ENCODE results near the gene STAB1.

Gene STAB1

DNA sequence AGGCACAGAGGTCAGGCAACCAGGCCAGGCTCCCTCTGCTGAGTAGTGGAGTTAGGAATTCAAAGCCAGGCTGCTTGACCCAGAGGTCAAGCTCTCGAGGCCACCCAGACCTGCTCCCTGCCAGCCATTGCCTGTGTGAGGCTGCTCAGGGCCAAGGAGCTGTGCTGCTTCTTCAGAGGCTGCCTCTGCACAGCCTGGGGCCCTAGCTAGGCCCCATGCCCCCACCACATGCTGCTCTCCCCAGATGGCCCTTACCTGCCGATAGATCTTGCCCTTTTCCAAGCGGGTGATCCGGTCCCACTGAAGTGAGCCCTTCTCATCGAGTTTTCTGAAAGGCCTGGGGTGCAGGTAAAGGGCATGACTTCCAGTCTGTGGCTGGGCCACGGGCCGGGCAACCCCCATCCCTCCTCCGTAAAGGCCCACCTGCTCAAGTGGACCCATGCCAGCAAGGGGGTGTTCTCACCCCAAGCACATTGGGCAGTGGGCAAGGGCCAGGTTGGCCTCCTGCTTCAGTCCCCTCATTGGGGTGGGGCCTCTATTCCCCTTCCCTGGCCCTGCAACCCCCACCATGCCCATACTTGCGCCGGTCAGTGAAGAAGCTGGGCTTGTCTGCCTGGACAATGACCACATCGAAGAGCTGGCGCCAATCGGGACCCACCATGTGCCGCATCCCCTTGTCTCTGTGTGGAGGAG lies 32.0 kb downstream of the STAB1 start:
- no peaks in the 10 kb centered on the region for H3K27me3 ChIP-seq (replicated peaks in 2 of 5; ENCODE audit: control insufficient read depth in 4 of 5, insufficient read depth in 5 of 5, low read length in 4 of 5)
- H3K4me1 ChIP-seq (ENCODE audit: control extremely low read depth in 1 of 4, control insufficient read depth in 4 of 4, insufficient read depth in 4 of 4, low read length in 3 of 4): peaks cover under 1 to 19% (median 10%) of the 10 kb centered on the region in 4 experiments
- peaks cover 10 to 80% (median 38%) of the 10 kb centered on the region in 4 experiments for H3K36me3 ChIP-seq (ENCODE audit: control insufficient read depth in 4 of 4, insufficient read depth in 4 of 4, low read length in 3 of 4)
- no peaks in the 10 kb centered on the region for H3K9me3 ChIP-seq (ENCODE audit: control extremely low read depth in 1 of 5, control insufficient read depth in 4 of 5, insufficient read depth in 2 of 5, low read depth in 1 of 5, low read length in 4 of 5)
- no peak overlapping the region for H3K4me3 ChIP-seq (ENCODE audit: control insufficient read depth in 1 of 7, extremely low read depth in 1 of 7, insufficient read depth in 4 of 7, low read depth in 2 of 7, low read length in 6 of 7)
- ChIA-PET CTCF (interaction anchor here (1.1 to 1.7 kb wide), 3 partner anchors 23 to 56 kb away, joined by 3 to 5 read pairs (median 3); no protein-coding TSS in a partner anchor), POLR2A (interaction anchor here (1.2 kb wide), 1 partner anchor 16 kb away, joined by 5 read pairs; no protein-coding TSS in a partner anchor)
- H3K27ac ChIP-seq (ENCODE audit: insufficient read depth in 1 of 2, low read depth in 1 of 2, low read length in 2 of 2, poor library complexity in 1 of 2, severe bottlenecking in 2 of 2): no peak overlapping the region
- WGBS (ENCODE audit: insufficient coverage): 100% methylated on average over 12 of the region's 14 CpGs
- DNase-seq: no peak

DNA sequence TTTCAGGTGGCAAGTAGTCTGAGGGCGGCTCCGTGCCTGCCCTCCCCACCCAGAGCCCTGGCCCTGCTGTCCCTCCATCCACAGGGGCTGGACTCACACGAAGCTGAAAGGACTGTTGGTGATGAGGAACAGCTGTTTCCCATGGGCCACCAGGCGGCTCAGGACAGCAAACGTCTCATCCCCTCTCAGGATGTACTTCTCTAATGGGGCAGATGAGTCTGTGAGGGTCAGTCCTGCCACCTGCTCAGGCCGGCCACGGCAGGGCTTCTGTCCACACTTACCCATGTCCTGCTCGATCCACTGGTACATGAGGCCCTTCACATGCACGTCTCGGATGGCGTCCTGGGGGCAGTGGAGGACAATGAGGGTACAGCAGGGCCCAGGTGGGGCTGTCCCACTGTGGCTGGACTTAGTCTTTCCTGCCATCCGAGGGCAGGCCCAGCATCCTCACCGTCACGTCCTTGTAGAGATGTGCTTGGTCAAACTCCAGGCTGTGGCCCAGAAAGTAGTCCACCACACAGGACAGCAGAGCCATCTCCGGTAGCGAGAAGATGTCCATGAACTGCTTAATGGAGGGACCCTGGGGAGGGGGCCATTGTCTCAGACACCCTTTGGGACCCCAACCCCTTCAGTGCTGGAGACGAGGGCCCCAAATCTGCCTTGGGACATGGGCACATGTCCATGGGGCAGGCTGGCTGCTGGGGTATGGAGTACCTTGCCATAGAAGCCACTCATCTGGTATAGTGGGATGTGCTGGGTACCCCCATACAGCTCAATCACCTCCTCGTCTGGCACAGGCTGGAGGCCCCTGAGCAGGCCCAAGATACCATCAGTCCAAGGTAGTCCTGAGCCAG lies 32.8 kb downstream of the STAB1 start:
- POLR2A ChIA-PET: interaction anchor here (1.1 to 1.2 kb wide), 2 partner anchors 17 to 29 kb away, joined by 3 to 5 read pairs; no protein-coding TSS in a partner anchor
- H3K27ac ChIP-seq (ENCODE audit: insufficient read depth in 1 of 2, low read depth in 1 of 2, low read length in 2 of 2, poor library complexity in 1 of 2, severe bottlenecking in 2 of 2): no peak overlapping the region
- H3K4me1 ChIP-seq (ENCODE audit: control extremely low read depth in 1 of 4, control insufficient read depth in 4 of 4, insufficient read depth in 4 of 4, low read length in 3 of 4): peaks cover 5 to 27% (median 18%) of the 10 kb centered on the region in 4 experiments
- CTCF ChIA-PET: interaction anchor here (1.1 to 1.7 kb wide), 3 partner anchors 24 to 57 kb away, joined by 3 to 5 read pairs (median 4); no protein-coding TSS in a partner anchor
- H3K4me3 ChIP-seq (ENCODE audit: control insufficient read depth in 1 of 7, extremely low read depth in 1 of 7, insufficient read depth in 4 of 7, low read depth in 2 of 7, low read length in 6 of 7): no peak overlapping the region
- DNase-seq: no peak
- H3K27me3 ChIP-seq (replicated peaks in 2 of 5; ENCODE audit: control insufficient read depth in 4 of 5, insufficient read depth in 5 of 5, low read length in 4 of 5): no peaks in the 10 kb centered on the region
- H3K36me3 ChIP-seq (ENCODE audit: control insufficient read depth in 4 of 4, insufficient read depth in 4 of 4, low read length in 3 of 4): peaks cover 10 to 72% (median 37%) of the 10 kb centered on the region in 4 experiments
- no peaks in the 10 kb centered on the region for H3K9me3 ChIP-seq (ENCODE audit: control extremely low read depth in 1 of 5, control insufficient read depth in 4 of 5, insufficient read depth in 2 of 5, low read depth in 1 of 5, low read length in 4 of 5)
- 99% methylated on average over 14 of the region's 18 CpGs for WGBS (ENCODE audit: insufficient coverage)

GRCh38 chr3:52528586-52529375 lies 33.6 kb downstream of the STAB1 start:
- no peaks in the 10 kb centered on the region for H3K9me3 ChIP-seq (ENCODE audit: control extremely low read depth in 1 of 5, control insufficient read depth in 4 of 5, insufficient read depth in 2 of 5, low read depth in 1 of 5, low read length in 4 of 5)
- H3K36me3 ChIP-seq (ENCODE audit: control insufficient read depth in 4 of 4, insufficient read depth in 4 of 4, low read length in 3 of 4): peaks cover 10 to 64% (median 35%) of the 10 kb centered on the region in 4 experiments
- CTCF ChIA-PET: interaction anchor here (1.1 to 1.2 kb wide), 2 partner anchors 29 to 39 kb away, joined by 3 to 4 read pairs; no protein-coding TSS in a partner anchor
- peaks cover 5 to 27% (median 23%) of the 10 kb centered on the region in 4 experiments for H3K4me1 ChIP-seq (ENCODE audit: control extremely low read depth in 1 of 4, control insufficient read depth in 4 of 4, insufficient read depth in 4 of 4, low read length in 3 of 4)
- POLR2A ChIA-PET: interaction anchor here (1.1 kb wide), 1 partner anchor 30 kb away, joined by 3 read pairs; no protein-coding TSS in a partner anchor
- no peak for DNase-seq
- no peak overlapping the region for H3K4me3 ChIP-seq (ENCODE audit: control insufficient read depth in 1 of 7, extremely low read depth in 1 of 7, insufficient read depth in 4 of 7, low read depth in 2 of 7, low read length in 6 of 7)
- no peaks in the 10 kb centered on the region for H3K27me3 ChIP-seq (replicated peaks in 2 of 5; ENCODE audit: control insufficient read depth in 4 of 5, insufficient read depth in 5 of 5, low read length in 4 of 5)
- no peak overlapping the region for H3K27ac ChIP-seq (ENCODE audit: insufficient read depth in 1 of 2, low read depth in 1 of 2, low read length in 2 of 2, poor library complexity in 1 of 2, severe bottlenecking in 2 of 2)
- 96% methylated on average over 25 of the region's 25 CpGs for WGBS (ENCODE audit: insufficient coverage)

- WGBS (ENCODE audit: insufficient coverage): 74% methylated on average over 10 of the region's 12 CpGs
- H3K27me3 ChIP-seq (replicated peaks in 2 of 5; ENCODE audit: control insufficient read depth in 4 of 5, insufficient read depth in 5 of 5, low read length in 4 of 5): no peaks in the 10 kb centered on the region
- H3K9me3 ChIP-seq (ENCODE audit: control extremely low read depth in 1 of 5, control insufficient read depth in 4 of 5, insufficient read depth in 2 of 5, low read depth in 1 of 5, low read length in 4 of 5): no peaks in the 10 kb centered on the region
- CTCF ChIA-PET: interaction anchor here (0.8 to 1.9 kb wide), 4 partner anchors 30 to 40 kb away, joined by 3 to 6 read pairs (median 4); partner anchors contain the start of gene STAB1
- POLR2A ChIA-PET: interaction anchor here (1.1 kb wide), 1 partner anchor 31 kb away, joined by 3 read pairs; no protein-coding TSS in a partner anchor
- H3K27ac ChIP-seq (ENCODE audit: insufficient read depth in 1 of 2, low read depth in 1 of 2, low read length in 2 of 2, poor library complexity in 1 of 2, severe bottlenecking in 2 of 2): no peak overlapping the region
- H3K4me1 ChIP-seq (ENCODE audit: control extremely low read depth in 1 of 4, control insufficient read depth in 4 of 4, insufficient read depth in 4 of 4, low read length in 3 of 4): peaks cover 5 to 35% (median 30%) of the 10 kb centered on the region in 4 experiments
- DNase-seq: no peak
- peaks cover 5 to 55% (median 29%) of the 10 kb centered on the region in 4 experiments for H3K36me3 ChIP-seq (ENCODE audit: control insufficient read depth in 4 of 4, insufficient read depth in 4 of 4, low read length in 3 of 4)
- no peak overlapping the region for H3K4me3 ChIP-seq (ENCODE audit: control insufficient read depth in 1 of 7, extremely low read depth in 1 of 7, insufficient read depth in 4 of 7, low read depth in 2 of 7, low read length in 6 of 7)
Observed at GRCh38 chr3:52529376-52530333, 34.5 kb downstream of the STAB1 start.

DNA sequence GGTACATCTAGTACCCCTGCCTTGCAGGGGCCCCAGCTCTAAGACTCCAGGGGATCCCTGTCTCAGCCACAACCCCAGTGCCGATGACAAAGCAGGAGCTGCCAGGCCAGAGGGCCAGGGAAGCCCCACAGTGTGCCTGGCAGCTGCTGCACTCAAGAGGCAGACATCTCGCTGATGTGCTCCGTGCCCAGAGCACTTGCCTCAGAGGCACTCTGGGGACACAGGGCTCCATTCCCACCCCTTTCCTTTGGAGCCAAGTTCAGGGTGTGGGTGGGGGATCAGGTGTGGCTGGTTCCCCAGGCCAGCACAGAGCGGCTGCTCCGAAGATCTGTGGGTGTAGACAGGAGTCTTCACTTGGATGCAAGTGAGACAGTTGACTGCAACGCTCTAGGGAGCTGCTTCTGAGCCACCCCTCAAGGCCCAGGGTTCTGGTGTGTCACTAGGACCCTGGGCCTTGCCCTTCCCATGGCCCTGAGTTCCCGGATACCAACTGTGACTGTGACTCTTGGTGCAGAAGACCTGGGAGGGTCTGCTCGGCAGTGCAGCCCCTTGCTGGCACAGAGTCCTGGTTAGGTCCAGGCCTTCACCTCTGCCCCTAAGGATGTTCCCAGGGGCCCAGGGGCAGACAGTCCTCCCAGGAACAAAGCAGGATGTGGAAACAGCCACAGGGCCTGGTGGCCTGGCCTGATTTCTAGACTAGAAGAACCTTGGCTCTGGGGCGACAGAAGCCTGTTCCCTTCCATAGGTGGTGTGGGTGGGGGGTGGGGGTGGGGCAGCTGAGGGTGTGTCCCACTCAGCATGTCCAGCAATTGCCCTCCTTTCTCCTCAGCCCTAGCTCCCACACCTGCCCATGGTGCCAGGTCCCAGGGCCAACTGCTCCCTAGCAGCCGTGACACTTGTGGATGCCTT lies 36.0 kb downstream of the STAB1 start:
- no peak for DNase-seq
- Histone ChIP-seq H3K27me3 (replicated peaks in 2 of 5; ENCODE audit: control insufficient read depth in 4 of 5, insufficient read depth in 5 of 5, low read length in 4 of 5) (no peaks in the 10 kb centered on the region), H3K9me3 (ENCODE audit: control extremely low read depth in 1 of 5, control insufficient read depth in 4 of 5, insufficient read depth in 2 of 5, low read depth in 1 of 5, low read length in 4 of 5) (no peaks in the 10 kb centered on the region), H3K4me1 (ENCODE audit: control extremely low read depth in 1 of 4, control insufficient read depth in 4 of 4, insufficient read depth in 4 of 4, low read length in 3 of 4) (peaks cover 8 to 49% (median 34%) of the 10 kb centered on the region in 4 experiments), H3K4me3 (ENCODE audit: control insufficient read depth in 1 of 7, extremely low read depth in 1 of 7, insufficient read depth in 4 of 7, low read depth in 2 of 7, low read length in 6 of 7) (peak overlapping the region in 1 of 7 experiments; percentile 75), H3K36me3 (ENCODE audit: control insufficient read depth in 4 of 4, insufficient read depth in 4 of 4, low read length in 3 of 4) (peaks cover 5 to 42% (median 21%) of the 10 kb centered on the region in 4 experiments), H3K27ac (ENCODE audit: insufficient read depth in 1 of 2, low read depth in 1 of 2, low read length in 2 of 2, poor library complexity in 1 of 2, severe bottlenecking in 2 of 2) (no peak overlapping the region)
- POLR2A ChIA-PET: interaction anchor here (0.7 to 1.0 kb wide), 2 partner anchors 36 to 817 kb away, joined by 3 to 6 read pairs; partner anchors contain the start of gene STAB1
- CTCF ChIA-PET: interaction anchor here (0.6 to 1.9 kb wide), 2 partner anchors 33 to 102 kb away, joined by 3 to 6 read pairs; no protein-coding TSS in a partner anchor
- WGBS (ENCODE audit: insufficient coverage): 95% methylated on average over 7 of the region's 10 CpGs
